NK-92 treated with Interleukin-12 subunit alpha and Interleukin-12 subunit beta, amount 100 ng/mL, for 24 hours (cell line): ENCODE measurements around the gene ARFIP2.

ENCODE experiments used
- DNase-seq: peaks from one replicate; lab custom pipeline; 2025; lab: John Stamatoyannopoulos, UW

Gene ARFIP2

GRCh38 chr11:6481924-6482275, 769 bp upstream of the ARFIP2 start:
- DNase-seq = no peak

- no peak for DNase-seq
These were observed 724 bp downstream of the ARFIP2 start for GRCh38 chr11:6480299-6480914.

- no peak for DNase-seq
These were observed 4.6 kb downstream of the ARFIP2 start for GRCh38 chr11:6476571-6476970.

- DNase-seq = no peak
These were observed 5.2 kb downstream of the ARFIP2 start for GRCh38 chr11:6475936-6476335.

GRCh38 chr11:6474806-6475500, 6.2 kb downstream of the ARFIP2 start:
- DNase-seq = no peak

GRCh38 chr11:6474413-6474792, 6.7 kb downstream of the ARFIP2 start:
- DNase-seq = no peak

GRCh38 chr11:6473451-6474412, 7.4 kb downstream of the ARFIP2 start, which contains the start of gene TRIM3:
TSS of gene TRIM3 (minus strand) at chr11:6473941. CDS start at chr11:6465695, 8,246 bp downstream.
- no peak for DNase-seq

GRCh38 chr11:6472934-6473333, 8.2 kb downstream of the ARFIP2 start:
- no peak for DNase-seq

- DNase-seq = no peak
These were observed 11.5 kb downstream of the ARFIP2 start for GRCh38 chr11:6469599-6469998.

GRCh38 chr11:6468712-6469495, 12.2 kb downstream of the ARFIP2 start:
- no peak for DNase-seq

GRCh38 chr11:6459099-6459450, 22.1 kb downstream of the ARFIP2 start:
- DNase-seq = no peak

- no peak for DNase-seq
These were observed 22.6 kb downstream of the ARFIP2 start for GRCh38 chr11:6458352-6459098.

- no peak for DNase-seq
These were observed 23.4 kb downstream of the ARFIP2 start for GRCh38 chr11:6457581-6458320.

- DNase-seq = no peak
These were observed 24.6 kb downstream of the ARFIP2 start for GRCh38 chr11:6456361-6457073.

GRCh38 chr11:6455070-6455469, 26.1 kb downstream of the ARFIP2 start:
- no peak for DNase-seq

- no peak for DNase-seq
These were observed 28.0 kb downstream of the ARFIP2 start for GRCh38 chr11:6453152-6453551.

- no peak for DNase-seq
These were observed 28.9 kb downstream of the ARFIP2 start for GRCh38 chr11:6452219-6452618.

- no peak for DNase-seq
These were observed 32.6 kb downstream of the ARFIP2 start for GRCh38 chr11:6448574-6448973.

- DNase-seq = peak; percentile 30
These were observed 37.7 kb downstream of the ARFIP2 start for GRCh38 chr11:6443269-6444003.
